GM18519 (cell line): Measurements from ENCODE around the gene TYW1B.
"Not testable (repeated sequence)": the region's sequence is repeated elsewhere in the genome, so short reads cannot be mapped to it uniquely, and the experiment has no call there.

Experiments used
- ATAC-seq: cut with Tn5 transposase; IDR thresholded peaks from one replicate; pipeline ENCODE4 v1.9.1; 2021; ENCODE audit warnings: mild to moderate bottlenecking, moderate library complexity; ENCODE audit not compliant: unreplicated experiment, low FRiP score

The TYW1B gene

GRCh38 chr7:72635273-72635908 lies 192.6 kb downstream of the TYW1B start:
- ATAC-seq = not testable (repeated sequence)

DNA sequence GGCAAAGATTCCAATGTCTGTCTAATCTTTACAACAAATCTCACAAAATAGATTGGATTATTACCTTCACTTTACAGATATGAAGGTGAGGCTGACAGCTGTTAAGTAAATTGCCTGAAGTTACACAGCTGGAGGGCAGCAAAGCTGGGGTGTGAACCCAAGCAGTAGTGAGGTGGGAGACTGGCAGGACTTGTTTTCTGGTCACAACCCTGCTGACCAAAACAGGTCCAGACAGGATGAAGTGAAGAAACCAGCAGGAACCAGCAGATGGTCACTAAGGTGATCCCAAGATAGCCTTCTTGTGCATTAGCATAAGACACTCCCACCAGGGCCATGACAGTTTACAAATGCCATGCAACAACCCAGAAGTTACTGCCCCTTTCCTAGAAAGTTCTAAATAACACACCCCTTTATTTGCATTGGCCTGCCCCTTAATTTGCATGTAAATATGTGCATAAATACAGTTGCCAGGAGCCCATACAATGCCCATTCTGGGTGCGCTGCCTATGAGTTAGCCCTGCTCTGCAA lies 195.2 kb downstream of the TYW1B start:
- ATAC-seq = not testable (repeated sequence)

DNA sequence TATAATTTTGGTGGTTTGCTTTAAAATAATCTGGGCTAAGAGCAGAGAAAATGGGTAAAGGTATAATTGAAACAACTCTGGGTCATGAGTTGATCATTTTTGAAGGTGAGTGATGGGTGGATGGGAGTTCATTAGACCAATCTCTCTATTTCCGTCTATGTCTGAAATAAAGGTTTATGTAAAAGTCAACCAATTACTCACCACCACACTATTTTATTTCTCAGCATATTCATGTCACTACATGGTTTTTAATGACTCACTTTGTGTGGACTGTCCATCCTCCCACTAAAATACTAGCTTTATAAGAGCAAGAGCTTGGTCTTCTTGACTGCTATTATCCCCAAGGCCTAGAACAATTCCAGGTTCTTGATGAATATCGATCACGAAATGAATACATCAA lies 199.6 kb downstream of the TYW1B start:
- not testable (repeated sequence) for ATAC-seq

DNA sequence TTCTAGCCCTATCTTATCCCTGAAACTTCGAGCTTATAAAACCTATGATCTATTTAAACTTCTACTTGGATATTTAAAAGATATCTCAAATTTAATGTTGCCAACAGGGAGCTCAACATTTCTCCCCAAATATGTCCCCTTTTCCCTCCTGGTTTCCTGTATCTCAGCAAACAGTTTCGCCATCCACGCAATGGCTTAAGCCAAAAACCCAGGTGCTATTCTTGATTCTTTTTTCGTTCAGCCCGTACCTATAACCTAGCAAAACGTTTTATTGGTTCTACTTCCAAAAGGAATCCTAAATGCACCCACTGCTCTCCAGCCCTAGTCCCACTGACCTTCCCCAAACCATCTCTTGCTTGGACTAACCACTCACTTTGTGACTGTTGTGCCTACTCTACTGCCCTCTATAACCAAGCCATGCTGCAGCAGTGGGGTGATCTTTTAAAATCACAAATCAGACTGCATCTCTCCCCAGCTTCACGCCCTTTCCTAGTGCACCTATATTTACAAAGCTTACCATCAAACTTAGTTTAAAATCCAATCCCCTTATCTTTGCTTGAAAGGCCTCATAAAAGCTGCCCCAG lies 201.5 kb downstream of the TYW1B start:
- ATAC-seq = not testable (repeated sequence)

DNA sequence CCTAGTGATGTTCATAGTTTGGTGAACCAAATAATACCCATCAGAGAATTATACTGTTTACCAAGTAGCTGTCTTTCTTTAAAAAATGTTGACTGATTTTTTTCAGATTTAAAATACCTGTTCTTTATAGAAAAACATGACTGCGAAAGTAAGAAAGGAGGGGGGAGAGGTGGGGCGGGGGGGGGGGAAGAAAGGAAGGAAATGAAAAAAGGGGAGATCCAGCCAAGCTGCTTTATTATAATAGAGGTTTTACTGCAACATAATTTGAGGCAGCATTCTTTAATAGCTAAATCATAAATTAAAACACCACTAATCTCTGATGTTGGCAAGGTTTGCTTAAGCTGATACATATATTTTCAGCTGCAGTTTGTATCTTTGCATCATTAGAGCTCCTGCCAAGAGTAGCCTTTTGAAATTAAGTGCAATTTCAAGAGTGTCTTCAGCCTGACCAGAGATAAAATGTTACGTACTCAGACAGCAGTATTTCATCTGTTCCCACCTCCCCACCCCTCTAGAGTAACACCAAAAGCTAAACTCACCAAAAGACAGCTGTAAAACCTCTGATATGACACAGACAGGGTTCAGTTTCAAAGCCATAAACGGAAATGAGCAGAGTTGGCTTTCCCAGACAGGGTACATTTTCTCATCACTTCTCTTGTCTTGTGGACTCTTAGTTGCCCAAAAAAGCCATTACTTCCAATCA lies 202.1 kb downstream of the TYW1B start:
- ATAC-seq = not testable (repeated sequence)

DNA sequence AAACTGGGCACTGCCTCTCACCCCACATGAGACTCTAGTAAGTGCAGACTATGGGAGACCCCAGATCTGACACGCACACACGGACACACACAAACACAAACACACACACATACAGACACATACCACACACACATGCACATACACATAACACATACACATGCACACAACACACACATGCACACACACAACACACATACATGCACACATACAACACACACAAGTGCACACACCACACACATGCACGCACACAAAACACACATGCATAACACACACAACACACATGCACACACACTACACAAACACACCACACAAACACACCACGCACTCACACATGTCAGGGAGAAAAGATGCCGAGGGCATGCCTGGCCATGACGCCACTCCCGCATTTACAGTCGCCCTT lies 205.5 kb downstream of the TYW1B start:
- ATAC-seq = no peak

GRCh38 chr7:72621761-72622187 lies 206.2 kb downstream of the TYW1B start:
- ATAC-seq = not testable (repeated sequence)

DNA sequence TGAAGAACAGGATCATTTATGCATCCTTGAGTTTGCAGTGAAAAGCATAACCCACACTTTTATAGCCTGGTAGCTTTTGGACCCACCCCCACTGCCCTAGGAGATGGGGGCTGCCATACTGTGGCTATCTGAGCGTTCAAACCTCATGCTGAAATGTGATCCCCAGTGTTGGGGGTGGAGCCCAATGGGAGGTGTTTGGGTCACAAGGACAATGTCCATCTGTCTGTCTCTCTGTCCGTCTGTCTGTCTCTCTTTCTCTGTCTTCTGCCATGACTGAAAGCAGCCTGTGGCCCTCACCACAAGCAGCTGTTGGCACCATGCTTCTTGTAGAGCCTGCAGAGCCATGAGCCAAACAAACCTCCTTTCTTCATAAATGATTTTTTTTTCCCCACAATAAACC lies 207.1 kb downstream of the TYW1B start:
- ATAC-seq = not testable (repeated sequence)

- ATAC-seq = not testable (repeated sequence)
Observed at GRCh38 chr7:72618435-72619180, 209.4 kb downstream of the TYW1B start.

- not testable (repeated sequence) for ATAC-seq
Observed at GRCh38 chr7:72609761-72610160, 218.2 kb downstream of the TYW1B start.

GRCh38 chr7:72607988-72608387 lies 220.0 kb downstream of the TYW1B start:
- not testable (repeated sequence) for ATAC-seq

DNA sequence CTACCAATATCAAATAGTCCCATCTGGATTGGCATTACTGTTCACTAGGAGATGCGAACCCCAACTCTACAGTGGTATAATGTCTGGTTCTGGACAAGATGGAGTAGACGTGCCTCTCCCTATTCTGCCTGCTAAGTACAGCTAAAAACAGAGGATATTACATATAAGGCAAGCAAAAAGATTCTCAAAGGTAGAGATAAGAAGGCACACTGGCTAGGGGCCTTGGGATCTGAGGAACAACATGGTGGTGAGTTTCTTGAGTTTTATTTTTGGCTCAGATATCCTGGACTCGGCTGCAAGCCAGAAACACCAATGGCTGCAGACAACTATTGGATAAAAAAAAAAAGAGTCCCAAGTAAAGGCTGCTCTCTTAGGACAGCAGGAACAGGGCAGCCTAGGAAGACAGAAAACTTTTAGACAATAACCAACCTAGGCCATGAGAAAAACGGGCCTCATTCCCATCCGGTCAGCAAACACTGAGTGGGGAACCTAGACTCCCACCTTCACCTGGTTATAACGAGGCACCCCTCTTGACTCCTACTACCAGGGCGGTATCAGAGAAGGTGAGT lies 222.1 kb downstream of the TYW1B start:
- ATAC-seq = not testable (repeated sequence)

DNA sequence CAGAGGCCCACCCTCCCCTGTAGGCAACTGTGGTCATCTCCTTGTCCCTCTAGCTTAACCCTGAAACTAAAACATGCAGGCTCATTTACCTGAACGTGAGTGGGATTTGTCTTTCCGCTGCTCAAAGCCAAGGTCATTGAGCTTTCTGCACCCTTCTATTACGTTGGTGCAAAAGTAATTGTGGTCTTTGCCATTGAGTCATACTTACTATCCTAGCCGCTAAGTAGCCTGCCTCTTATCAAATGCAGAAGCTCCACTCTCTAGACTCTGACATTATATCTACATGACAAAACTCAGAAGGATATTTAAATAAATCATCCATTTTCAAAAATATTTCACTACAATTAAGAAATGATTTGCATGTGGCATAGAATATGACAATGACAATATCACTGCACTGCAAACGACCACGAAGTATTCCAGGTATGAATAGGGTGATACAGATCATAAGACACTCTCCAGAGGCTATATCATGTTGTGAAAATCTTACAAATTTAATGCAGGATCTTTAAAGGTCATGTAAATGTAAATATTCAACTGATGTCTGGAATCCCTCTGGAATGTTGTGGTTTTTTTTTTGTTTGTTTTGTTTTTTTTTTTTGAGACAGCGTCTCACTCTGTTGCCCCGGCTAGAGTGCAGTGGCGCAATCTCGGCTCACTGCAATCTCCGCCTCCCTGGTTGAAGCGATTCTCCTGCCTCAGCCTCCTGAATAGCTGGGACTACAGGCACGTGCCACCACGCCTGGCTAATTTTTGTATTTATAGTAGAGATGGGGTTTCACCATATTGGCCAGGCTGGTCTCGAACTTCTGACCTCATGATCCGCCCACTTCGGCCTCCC lies 223.0 kb downstream of the TYW1B start:
- not testable (repeated sequence) for ATAC-seq

- not testable (repeated sequence) for ATAC-seq
Observed at GRCh38 chr7:72603476-72603875, 224.5 kb downstream of the TYW1B start.

- ATAC-seq = no peak
Observed at GRCh38 chr7:72603073-72603472, 224.9 kb downstream of the TYW1B start.

DNA sequence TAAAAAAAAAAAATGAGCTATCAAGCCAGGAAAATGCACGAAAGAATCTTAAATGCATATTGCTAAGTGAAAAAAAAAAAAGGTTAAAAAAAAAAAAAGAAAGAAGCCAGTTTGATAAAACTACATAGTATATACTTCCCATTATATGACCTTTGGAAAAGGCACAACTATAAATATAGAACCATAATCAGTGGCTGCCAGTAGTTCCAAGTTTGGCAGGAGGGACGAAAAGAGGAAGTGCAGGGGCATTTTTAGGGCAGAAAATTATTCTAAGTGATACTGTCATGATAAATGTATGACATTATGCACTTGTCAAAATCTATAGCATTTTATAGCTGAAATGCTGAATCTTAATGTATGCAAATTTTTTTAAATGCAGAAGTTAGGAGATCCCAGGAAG lies 226.3 kb downstream of the TYW1B start:
- ATAC-seq = not testable (repeated sequence)

DNA sequence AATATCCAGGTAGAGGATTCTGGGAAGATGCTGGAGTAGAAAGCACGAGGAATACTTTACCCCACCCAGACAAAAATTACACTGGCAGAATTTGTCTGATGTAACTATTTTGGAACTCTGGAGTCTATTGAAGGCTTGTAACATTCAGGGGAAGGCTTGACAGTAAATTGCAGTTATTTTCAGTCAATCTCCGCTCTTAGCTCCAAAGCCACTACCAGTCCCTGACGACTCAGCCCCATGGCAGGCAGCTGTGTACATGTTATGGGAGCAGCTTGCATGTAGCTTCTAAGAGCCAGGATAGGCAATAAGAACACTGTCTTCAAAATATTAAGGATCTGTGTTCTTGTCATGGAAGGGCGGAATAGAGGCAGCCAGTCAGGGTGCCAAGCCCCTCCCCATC lies 238.0 kb downstream of the TYW1B start:
- not testable (repeated sequence) for ATAC-seq

DNA sequence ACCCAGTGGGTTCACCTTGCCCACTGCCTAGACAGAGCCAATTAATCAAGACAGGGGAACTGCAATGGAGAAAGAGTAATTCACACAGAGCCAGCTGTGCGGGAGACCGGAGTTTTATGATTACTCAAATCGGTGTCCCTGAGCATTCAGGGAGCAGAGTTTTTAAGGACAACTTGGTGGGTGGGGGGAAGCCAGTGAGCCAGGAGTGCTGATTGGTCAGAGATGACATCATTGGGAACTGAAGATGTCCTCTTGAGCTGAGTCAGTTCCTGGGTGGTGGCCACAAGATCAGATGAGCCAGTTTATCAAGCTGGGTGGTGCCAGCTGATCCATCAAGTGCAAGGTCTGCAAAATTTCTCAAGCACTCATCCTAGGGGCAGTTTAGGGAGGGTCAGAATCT lies 240.7 kb downstream of the TYW1B start:
- not testable (repeated sequence) for ATAC-seq

DNA sequence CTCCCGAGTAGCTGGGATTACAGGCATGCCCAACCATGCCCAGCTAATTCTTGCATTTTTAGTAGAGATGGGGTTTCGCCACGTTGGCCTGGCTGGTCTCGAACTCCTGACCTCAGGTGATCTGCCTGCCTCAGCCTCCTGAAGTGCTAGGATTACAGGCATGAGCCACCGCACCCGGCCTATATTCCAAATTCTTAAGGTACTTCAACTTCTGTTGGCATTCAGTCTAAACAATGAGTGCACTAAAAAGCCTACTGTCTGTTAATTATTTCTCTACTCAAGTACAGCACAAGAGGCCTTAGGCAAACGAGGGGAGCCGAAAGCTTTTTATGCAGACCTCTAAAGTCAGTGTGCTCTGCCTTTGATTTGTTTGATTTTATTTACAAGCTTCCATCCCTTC lies 243.4 kb downstream of the TYW1B start:
- not testable (repeated sequence) for ATAC-seq
